ENCODE measurements around the gene RHBDL1.

The RHBDL1 gene

DNA sequence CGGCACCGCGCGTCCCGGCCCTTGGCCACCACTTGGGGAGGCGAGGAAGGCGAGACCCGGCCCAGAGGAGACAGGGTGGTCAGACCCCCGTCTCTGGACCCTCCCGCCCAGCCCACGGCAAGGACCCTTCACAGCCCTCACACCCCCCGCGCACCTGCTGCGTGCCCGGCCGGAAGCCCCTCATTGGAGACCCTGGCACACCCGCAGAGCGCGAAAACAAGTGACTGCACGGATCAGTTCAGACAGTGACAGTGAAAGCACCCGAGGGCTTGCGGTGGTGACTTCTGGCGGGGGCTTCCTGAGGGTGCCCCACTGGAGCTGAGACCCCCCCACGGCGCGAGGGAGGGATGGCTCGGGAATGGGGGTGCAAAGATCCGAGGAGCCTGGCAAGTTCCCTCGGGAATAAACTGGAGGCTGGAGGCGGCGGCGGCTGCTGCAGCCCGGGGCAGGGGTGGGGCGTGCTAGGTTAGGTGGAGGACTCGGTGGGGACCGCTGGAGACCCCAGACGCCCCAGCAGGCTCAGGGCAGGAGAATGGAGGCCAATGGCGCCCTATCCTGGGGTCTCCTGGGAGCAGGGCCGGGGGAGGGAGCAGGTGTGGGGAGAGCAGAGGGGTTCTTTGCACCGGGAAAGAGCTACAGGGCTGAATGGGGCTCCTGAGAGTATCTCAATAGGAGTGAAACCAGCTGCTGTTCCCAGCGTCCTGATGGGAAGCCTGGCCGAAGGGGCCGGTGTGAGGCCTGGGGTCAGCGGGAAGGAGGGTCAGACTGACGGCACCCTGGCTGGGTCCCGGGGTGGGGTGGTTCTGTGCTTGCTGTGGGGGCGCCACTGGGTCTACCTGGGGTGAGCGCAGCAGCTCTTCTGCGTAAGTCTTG lies 31.0 kb downstream of the RHBDL1 start:
- no peak overlapping the region for H3K4me3 ChIP-seq (ENCODE audit: low read depth, low read length)
- no peak for TF ChIP-seq CTCF (IDR thresholded peaks at IDR 0.05; ENCODE audit: borderline replicate concordance, insufficient read depth, low read depth, low read length)

DNA sequence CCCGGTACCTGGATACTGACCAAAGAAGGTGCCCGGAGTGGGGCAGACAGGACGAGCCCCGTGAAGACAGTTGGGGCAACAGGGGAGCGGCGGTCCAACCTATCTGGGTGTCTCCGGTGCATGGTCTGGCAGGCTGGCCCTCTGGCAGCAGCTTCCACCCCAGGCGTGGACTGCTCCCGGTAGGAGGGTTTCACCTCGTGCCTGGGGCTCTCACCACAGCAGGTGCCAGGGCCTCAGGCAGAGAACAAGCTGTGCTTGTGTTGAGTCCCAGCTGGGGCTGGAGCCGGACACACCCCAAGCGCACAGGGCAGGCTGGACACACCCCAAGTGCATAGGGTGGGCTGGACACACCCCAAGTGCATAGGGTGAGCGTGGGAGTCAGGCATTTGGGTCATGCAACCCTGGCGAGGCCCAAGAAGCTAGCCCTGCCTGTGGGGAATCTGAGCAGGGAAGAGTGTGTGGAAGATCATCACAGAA lies 31.6 kb downstream of the RHBDL1 start:
- TF ChIP-seq CTCF (IDR thresholded peaks at IDR 0.05; ENCODE audit: borderline replicate concordance, insufficient read depth, low read depth, low read length) = no peak
- H3K4me3 ChIP-seq (ENCODE audit: low read depth, low read length) = no peak overlapping the region

DNA sequence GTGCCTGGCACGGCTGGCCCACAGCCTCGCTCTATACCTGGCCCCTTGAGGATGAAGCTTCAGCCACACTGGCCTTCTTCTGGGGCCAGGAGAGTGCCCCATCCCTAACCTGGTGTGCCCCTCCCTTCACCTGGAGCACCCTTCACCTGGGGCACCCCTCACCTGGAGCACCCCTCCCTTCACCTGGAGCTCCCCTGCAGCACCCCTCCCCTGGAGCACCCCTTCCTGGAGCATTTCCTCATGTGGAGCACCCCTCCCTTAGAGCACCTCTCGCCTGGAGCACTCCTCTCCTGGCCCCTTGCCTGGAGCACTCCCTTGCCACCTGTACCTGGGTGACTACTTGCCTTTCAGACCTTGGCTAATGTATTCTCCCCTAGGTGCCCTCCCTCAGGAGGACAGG lies 32.5 kb downstream of the RHBDL1 start:
- no peak for TF ChIP-seq CTCF (IDR thresholded peaks at IDR 0.05; ENCODE audit: borderline replicate concordance, insufficient read depth, low read depth, low read length)
- H3K4me3 ChIP-seq (ENCODE audit: low read depth, low read length) = no peak overlapping the region

- no peak overlapping the region for H3K4me3 ChIP-seq (ENCODE audit: low read depth, low read length)
- TF ChIP-seq CTCF (IDR thresholded peaks at IDR 0.05; ENCODE audit: borderline replicate concordance, insufficient read depth, low read depth, low read length) = no peak
Measured at GRCh38 chr16:708959-709358, 33.5 kb downstream of the RHBDL1 start.

DNA sequence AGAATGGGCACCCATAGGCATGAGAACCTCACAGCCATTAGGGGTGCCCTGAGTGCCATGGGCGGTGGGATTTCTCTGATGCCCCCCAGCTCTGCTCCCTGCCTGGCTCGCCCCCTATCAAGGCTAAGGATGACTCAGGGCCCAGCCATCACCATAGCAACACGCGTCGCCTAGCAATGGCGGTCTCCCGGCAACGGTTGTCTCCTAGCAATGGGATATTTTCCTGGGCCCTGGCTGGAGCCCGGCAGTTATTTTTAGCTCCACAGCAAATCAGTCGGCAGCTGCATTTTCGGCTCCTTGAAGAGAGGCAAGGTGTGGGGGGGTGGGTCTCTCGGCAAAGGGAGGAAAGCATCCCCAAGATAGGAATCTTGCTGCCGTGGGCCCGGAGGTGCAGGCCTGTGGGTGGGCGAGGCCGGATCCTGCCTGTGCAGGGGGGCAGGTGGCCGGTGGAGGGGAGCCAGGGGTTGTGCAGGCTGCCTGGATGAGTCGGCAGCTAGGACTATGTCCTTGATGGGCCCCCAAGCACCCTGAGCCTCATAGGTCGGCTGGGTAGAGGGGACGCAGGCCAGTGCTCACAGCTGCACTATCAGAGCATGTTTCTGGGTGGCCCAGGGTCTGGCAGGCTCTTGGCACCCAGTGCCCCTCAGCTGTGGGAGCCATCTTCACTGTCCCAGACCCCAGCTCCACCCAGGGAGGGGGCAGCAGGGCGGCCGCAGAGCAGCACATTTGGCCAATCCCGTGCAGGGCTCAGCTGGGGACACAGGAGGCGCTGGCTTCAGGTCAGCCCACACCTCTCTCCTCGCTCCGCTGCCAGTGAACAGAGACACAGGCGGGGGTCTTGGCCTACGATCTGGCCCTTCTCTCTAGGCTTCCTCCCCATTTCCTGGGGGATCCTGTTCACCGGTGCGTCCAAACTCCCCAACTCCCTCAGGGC lies 34.4 kb downstream of the RHBDL1 start:
- no peak for TF ChIP-seq CTCF (IDR thresholded peaks at IDR 0.05; ENCODE audit: borderline replicate concordance, insufficient read depth, low read depth, low read length)
- H3K4me3 ChIP-seq (ENCODE audit: low read depth, low read length) = no peak overlapping the region

DNA sequence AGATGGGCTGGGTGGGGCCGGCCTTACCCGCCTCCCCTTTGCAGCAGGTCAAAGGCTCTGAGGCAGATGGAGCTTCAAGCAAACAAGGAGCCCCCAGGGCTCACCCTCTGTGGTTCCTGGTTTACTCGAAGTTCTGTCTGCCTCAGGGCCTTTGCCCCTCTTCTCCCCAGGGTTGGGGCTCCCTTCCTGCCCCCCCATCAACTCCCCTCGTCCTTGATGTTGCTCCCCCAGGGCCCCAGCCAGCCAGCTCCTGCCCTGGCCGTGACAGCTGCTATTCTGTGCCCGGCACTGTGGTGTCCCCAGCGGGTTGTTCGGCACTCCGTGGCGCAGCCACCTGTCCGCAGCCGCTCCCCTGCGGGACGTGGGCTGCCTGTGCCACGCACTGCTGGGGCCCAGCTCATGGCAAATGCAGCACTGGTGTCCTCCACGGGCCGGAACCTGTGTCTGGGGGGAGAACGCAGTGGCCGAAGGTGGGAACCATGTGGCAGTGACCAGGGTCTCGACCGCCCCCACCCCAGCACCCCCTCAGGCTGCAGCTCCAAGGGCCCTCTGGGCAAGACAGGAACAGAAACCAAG lies 35.1 kb downstream of the RHBDL1 start:
- TF ChIP-seq CTCF (IDR thresholded peaks at IDR 0.05; ENCODE audit: borderline replicate concordance, insufficient read depth, low read depth, low read length) = no peak
- no peak overlapping the region for H3K4me3 ChIP-seq (ENCODE audit: low read depth, low read length)
